ENCODE data around the gene TRA2B. TPM values are rescaled to one million over a fixed set of nuclear protein-coding genes. Genes with fewer than 3 reads are reported as not detected.

Gene TRA2B
- polyA plus RNA-seq (ENCODE audit: insufficient read length): 312 TPM
- long read RNA-seq, donor 1, full-length matches to known transcripts: 79 of 85 reads
- long read RNA-seq, donor 1, partial matches to known transcripts: 6 of 85 reads
- long read RNA-seq, donor 1, other reads (novel, unspliced or antisense): 0 of 85 reads
- long read RNA-seq, donor 2, full-length matches to known transcripts: 63 of 78 reads
- long read RNA-seq, donor 2, partial matches to known transcripts: 15 of 78 reads
- long read RNA-seq, donor 2, other reads (novel, unspliced or antisense): 0 of 78 reads
- long read RNA-seq, donor 3, full-length matches to known transcripts: 60 of 69 reads
- long read RNA-seq, donor 3, partial matches to known transcripts: 9 of 69 reads
- long read RNA-seq, donor 3, other reads (novel, unspliced or antisense): 0 of 69 reads
- long read RNA-seq, donor 4, transcript TRA2B-212 (2 exons, 538 nt): major isoform, 6 of 6 reads
- long read RNA-seq, donor 4, partial matches to known transcripts: 0 of 6 reads
- long read RNA-seq, donor 4, other reads (novel, unspliced or antisense): 0 of 6 reads
- long read RNA-seq, donor 5, full-length matches to known transcripts: 75 of 97 reads
- long read RNA-seq, donor 5, partial matches to known transcripts: 22 of 97 reads
- long read RNA-seq, donor 5, other reads (novel, unspliced or antisense): 0 of 97 reads
- long read RNA-seq, donor 6, full-length matches to known transcripts: 62 of 68 reads
- long read RNA-seq, donor 6, partial matches to known transcripts: 6 of 68 reads
- long read RNA-seq, donor 6, other reads (novel, unspliced or antisense): 0 of 68 reads
- long read RNA-seq, donor 7, full-length matches to known transcripts: 85 of 200 reads
- long read RNA-seq, donor 7, partial matches to known transcripts: 115 of 200 reads
- long read RNA-seq, donor 7, other reads (novel, unspliced or antisense): 0 of 200 reads
- long read RNA-seq, donor 8, full-length matches to known transcripts: 32 of 32 reads
- long read RNA-seq, donor 8, partial matches to known transcripts: 0 of 32 reads
- long read RNA-seq, donor 8, other reads (novel, unspliced or antisense): 0 of 32 reads

GRCh38 chr3:185937689-185938374 is at the start of gene TRA2B:
Gene TRA2B, minus strand, starts transcription at chr3:185938014. Its CDS starts 154 bp downstream, at chr3:185937860.
- DNase-seq: peak; percentile 98

- no peak for DNase-seq
These were observed 48.5 kb upstream of the TRA2B start for GRCh38 chr3:185986198-185986777.

DNA sequence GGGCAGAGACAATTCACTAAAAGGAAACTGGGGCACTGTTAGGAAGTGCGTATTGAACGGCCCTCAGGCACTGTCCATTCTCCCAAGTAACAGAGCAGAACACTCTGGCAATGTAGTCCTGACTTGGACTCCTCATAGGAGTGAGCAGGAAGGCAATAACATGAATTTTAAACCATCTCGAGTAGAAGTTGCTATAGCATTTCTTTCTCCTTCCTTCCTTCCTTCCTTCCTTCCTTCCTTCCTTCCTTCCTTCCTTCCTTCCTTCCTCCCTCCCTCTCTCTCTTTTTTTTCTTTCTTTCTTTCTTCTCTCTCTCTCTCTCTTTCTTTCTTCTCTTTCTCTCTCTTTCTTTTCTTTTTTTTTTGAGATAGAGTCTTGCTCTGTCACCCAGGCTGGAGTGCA is 46.4 kb upstream of the TRA2B start:
- no peak for DNase-seq

GRCh38 chr3:185983495-185984141 is 45.8 kb upstream of the TRA2B start:
- peak; percentile 69 for DNase-seq

GRCh38 chr3:185982632-185983031 is 44.8 kb upstream of the TRA2B start:
- DNase-seq: no peak

DNA sequence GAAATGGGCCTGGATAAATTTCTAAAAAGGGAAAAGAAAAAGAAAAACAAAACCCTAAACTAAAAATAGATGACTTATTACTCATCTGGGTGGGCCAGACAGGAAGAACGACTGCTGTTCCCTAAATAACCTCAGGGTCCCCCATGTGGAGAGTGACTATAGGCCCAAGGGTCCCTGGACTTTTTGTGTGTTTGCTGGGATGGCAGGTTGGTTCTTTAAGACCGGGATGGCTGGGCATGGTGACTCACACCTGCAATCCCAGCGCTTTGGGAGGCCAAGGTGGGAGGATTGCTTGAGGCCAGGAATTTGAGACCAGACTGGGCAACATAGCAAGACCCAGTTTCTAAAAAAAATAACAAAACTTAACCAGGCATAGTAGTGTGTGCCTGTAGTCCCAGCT is 43.8 kb upstream of the TRA2B start:
- DNase-seq: no peak

DNA sequence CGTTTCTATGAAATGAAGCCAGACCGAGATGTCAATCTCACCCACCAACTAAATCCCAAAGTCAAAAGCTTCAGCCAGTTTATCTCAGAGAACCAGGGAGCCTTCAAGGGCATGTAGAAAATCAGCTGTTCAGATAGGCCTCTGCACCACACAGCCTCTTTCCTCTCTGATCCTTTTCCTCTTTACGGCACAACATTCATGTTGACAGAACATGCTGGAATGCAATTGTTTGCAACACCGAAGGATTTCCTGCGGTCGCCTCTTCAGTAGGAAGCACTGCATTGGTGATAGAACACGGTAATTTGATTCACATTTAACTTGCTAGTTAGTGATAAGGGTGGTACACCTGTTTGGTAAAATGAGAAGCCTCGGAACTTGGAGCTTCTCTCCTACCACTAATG is 41.9 kb upstream of the TRA2B start:
- no peak for DNase-seq

DNA sequence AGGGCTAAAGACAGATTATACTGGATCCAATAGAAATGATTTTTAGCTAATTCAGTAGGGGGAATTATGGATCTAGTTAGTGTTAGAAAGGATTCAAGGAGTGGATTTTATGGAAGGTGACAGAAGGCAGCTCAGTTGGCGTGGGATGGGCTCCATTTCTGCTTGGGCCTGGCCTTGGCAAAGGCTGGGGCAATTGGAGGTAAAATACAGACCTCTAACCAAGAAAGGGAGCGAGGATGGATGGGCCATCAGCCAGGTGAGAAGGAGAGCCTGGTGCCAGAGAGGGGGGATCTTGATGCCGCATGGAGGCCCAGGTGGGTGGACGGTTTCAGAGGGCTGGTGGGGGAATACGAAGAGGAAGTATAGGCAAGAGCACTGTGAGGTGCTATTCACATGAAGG is 40.7 kb upstream of the TRA2B start:
- no peak for DNase-seq

DNA sequence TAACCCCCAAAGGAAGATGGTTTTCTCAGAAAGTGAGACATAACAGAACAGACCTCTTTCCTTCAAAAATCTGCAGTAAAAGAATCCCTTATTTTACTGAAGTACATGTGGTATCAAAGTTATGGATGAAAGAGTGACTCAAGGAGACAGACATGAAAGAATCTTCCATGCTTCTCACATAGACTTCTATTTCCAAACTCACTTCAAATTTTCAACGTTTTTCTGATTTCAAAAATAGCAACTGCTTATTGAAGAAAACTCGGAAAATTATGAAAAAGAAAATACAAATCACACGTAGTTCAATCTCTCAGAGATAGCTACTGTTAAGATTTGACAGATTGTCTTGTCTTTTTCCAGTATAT is 39.8 kb upstream of the TRA2B start:
- DNase-seq: no peak

DNA sequence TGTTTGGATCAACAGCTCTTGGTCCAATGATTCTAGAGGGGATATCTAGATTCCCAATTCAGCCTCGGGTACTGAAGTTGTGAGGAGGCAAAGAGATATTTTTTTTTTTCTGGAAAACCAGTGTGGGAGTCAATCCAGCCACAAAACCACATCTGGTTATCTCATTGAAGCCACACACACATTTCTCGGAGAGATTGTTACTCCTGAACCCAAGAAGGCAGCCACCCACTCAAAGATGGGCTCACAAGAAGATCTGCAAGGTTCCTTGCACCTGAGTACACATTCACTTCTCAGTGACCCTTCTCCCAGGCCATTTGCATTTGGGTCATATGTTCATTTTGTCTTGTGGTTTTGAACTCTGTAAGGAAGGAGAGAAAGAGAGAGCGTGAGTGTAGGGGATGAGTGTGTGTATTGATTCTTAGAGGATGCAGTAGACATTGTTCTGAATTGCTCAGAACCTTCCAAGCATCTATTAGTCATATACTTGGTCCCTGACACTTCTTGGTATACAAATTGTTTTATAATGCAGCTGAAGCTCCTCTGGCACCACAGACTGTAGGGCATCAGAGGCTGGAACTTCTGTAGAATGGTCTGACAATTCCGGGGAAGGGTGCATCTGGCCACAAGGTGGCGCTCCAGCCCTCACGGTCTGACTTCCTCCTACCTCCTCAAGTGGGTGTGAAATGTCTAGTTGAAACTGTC is 39.3 kb upstream of the TRA2B start:
- DNase-seq: peak; percentile 45

DNA sequence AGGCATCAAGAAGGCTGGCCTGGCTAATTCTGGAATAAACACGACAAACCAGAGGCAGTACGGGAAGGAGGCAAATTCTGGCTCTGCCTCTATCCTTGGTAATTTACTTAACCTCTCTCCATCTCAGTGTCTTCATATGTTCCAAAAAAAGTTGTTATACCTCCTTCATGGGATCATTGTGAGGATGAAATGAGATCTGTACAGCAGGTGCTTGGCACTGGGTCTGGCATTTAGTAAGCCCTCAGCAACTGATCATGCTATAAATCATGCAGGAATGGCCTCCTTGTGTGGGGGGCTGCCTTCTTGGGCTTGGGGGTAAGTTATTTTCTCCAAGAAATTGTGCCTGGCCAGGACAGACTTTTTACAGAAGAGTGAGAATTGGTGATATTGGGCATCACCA is 38.3 kb upstream of the TRA2B start:
- DNase-seq: no peak

DNA sequence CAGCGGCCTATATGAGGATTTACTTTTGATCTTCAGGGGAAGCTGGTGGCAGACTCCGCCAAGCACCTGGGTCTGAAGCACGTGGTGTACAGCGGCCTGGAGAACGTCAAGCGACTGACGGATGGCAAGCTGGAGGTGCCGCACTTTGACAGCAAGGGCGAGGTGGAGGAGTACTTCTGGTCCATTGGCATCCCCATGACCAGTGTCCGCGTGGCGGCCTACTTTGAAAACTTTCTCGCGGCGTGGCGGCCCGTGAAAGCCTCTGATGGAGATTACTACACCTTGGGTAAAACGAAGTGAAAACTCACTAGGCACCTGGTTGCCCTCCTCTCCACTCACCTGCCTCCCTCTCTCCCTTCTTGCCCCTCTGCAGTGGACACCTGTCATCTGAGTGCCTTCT is 33.8 kb upstream of the TRA2B start:
- no peak for DNase-seq

GRCh38 chr3:185968168-185968567 is 30.4 kb upstream of the TRA2B start:
- no peak for DNase-seq

GRCh38 chr3:185966655-185967054 is 28.8 kb upstream of the TRA2B start:
- DNase-seq: no peak

DNA sequence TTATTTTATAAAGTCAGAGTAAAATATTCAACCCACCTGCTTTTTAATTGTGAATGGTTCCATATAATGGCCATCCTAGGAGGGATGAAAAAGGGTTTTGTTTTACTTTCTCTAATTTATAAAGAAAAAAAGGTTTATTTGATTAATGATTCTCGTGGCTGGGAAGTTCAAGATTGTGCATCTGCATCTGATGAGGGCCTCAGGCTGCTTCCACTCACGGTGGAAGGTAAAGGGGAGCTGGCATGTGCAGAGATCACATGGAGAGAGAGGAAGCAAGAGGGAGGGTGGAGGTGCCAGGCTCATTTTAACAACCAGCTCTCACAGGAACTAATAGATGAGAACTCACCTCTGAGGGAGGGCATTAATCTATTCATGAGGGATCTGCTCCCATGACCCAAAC is 27.7 kb upstream of the TRA2B start:
- DNase-seq: no peak

GRCh38 chr3:185961675-185962232 is 23.9 kb upstream of the TRA2B start:
- no peak for DNase-seq

DNA sequence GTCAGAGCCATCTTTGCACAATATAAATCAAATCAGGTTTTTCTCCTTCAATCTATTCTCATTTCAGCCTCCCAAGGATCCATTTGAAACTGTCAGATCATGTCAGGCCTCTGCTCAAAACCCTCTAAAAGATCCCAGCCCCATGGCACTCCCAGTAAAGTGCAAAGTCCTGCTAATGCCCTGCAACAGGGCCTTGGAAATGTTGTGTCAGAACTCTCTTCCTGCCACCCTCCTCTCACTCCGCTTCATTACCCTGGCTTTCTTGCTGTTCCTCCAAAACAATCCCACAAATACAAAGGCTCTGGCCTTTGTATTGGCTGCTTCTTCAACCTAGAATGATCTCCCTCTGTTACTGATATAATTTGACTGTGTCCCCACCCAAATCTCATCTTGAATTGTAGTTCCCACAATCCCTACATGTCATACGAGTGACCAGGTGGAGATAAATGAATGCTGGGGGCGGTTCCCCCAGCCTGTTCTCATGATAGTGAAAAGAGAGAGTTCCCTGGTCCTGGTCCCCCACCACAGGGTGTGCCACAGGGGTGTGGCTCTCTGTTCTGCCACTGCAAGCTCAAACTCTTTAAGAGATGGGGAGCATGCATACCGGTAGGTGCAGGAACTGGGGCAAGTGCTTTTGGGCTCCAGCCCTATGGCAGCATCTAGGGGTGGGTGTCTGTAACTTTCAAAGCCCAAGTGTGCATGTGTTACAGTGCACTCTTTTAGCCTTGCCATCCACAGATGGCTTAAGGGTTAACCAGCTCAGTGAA is 22.9 kb upstream of the TRA2B start:
- DNase-seq: no peak

GRCh38 chr3:185959609-185960521 is 22.1 kb upstream of the TRA2B start:
- peak; percentile 64 for DNase-seq

All from left kidney (tissue), 8 donors.